Glutamatergic neuron (in vitro differentiated cells): ENCODE measurements around the gene TSHZ1. TPM values are rescaled to one million over a fixed set of nuclear protein-coding genes. Genes with fewer than 3 reads are reported as not detected.

ENCODE experiments used
- DNase-seq: peaks from one replicate; pipeline ENCODE4 v3.0.0; 2022
- H3K27ac Mint-ChIP-seq: one replicate; pipeline ENCODE4 v1.8.0; 2020; ENCODE audit warnings: mild to moderate bottlenecking, mixed read lengths, inconsistent platforms; ENCODE audit not compliant: unreplicated experiment
- H3K27me3 Mint-ChIP-seq: one replicate; pipeline ENCODE4 v1.8.0; 2020; ENCODE audit warnings: mild to moderate bottlenecking, moderate library complexity, mixed read lengths, inconsistent platforms; ENCODE audit not compliant: unreplicated experiment
- H3K36me3 Mint-ChIP-seq: one replicate; pipeline ENCODE4 v1.8.0; 2020; ENCODE audit warnings: mild to moderate bottlenecking, mixed read lengths, inconsistent platforms; ENCODE audit not compliant: unreplicated experiment
- H3K4me1 Mint-ChIP-seq: one replicate; pipeline ENCODE4 v1.8.0; 2020; ENCODE audit warnings: mild to moderate bottlenecking, low read depth, mixed read lengths, inconsistent platforms; ENCODE audit not compliant: unreplicated experiment
- H3K4me3 Mint-ChIP-seq: one replicate; pipeline ENCODE4 v1.8.0; 2020; ENCODE audit warnings: mild to moderate bottlenecking, mixed read lengths, inconsistent platforms; ENCODE audit not compliant: unreplicated experiment
- H3K9me3 Mint-ChIP-seq: one replicate; pipeline ENCODE4 v1.8.0; 2020; ENCODE audit warnings: mild to moderate bottlenecking, moderate library complexity, mixed read lengths, inconsistent platforms; ENCODE audit not compliant: unreplicated experiment
- total RNA-seq: library from RNA; stranded (reverse); fragmentation: NEBNext Ultra II Directional; extraction: Animal tissue kit (Norgen Biotek cat#: 25700); gene quantifications from one replicate; pipeline ENCODE4 v1.2.1, GENCODE V29; 2021; ENCODE audit not compliant: unreplicated experiment
- TF ChIP-seq, protein P1 (sequence below): fragments of 200-600 bp; sonication (generic); IDR thresholded peaks from one replicate; pipeline ENCODE4 v1.5.0; 2021; ENCODE audit not compliant: partially characterized antibody, unreplicated experiment

Gene TSHZ1
- total RNA-seq, 1 donor from 2014 or later = 5.3 TPM

DNA sequence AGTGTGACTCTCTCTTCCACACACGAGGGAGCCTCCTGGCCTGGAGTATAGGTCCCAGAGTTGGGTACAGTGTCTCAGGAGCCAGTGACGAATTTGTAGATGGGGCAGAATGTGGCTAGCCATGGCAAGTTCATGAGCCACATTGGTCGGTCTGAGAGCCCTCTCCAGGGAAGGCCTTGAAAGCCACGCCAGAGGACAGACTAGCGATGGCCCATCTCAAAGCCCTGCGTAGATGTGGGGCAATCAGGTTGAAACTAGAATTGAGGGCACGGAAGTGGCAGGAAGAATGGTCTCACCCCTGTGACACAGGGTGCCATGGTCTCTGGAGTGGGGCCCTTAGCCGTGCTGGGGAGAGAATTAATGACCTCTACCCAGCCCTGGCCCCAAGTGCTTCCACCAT lies 106.2 kb downstream of the TSHZ1 start:
- H3K4me3 Mint-ChIP-seq = no peak overlapping the region
- H3K27ac Mint-ChIP-seq = no peak overlapping the region
- H3K9me3 Mint-ChIP-seq = peaks cover 1% of the 10 kb centered on the region
- peaks cover 2% of the 10 kb centered on the region for H3K27me3 Mint-ChIP-seq
- TF ChIP-seq, protein P1, sequence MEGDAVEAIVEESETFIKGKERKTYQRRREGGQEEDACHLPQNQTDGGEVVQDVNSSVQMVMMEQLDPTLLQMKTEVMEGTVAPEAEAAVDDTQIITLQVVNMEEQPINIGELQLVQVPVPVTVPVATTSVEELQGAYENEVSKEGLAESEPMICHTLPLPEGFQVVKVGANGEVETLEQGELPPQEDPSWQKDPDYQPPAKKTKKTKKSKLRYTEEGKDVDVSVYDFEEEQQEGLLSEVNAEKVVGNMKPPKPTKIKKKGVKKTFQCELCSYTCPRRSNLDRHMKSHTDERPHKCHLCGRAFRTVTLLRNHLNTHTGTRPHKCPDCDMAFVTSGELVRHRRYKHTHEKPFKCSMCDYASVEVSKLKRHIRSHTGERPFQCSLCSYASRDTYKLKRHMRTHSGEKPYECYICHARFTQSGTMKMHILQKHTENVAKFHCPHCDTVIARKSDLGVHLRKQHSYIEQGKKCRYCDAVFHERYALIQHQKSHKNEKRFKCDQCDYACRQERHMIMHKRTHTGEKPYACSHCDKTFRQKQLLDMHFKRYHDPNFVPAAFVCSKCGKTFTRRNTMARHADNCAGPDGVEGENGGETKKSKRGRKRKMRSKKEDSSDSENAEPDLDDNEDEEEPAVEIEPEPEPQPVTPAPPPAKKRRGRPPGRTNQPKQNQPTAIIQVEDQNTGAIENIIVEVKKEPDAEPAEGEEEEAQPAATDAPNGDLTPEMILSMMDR = no peak
- DNase-seq = no peak
- H3K4me1 Mint-ChIP-seq = no peaks in the 10 kb centered on the region
- no peaks in the 10 kb centered on the region for H3K36me3 Mint-ChIP-seq

DNA sequence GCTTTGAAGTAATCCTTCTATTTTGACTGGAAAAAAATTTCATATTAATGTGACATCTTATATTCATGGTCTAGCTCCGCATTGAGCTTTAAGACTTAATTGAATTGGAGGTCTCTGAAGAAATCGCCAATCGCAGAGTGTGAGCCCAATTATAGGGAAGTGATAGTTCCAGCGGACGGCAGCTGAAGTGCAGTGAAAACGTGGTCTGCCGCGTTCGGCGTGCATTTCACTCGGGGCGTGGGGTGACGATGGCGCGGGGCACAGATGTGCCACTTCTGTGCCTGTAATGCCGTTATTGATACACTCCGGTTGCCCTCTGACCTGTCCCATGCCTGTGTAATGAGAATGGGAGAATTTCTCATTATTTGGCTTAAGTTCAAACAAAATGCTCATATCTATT lies 106.7 kb downstream of the TSHZ1 start:
- no peak for DNase-seq
- Mint-ChIP-seq H3K36me3 (no peaks in the 10 kb centered on the region), H3K4me1 (no peaks in the 10 kb centered on the region), H3K27ac (no peak overlapping the region), H3K27me3 (peaks cover 2% of the 10 kb centered on the region), H3K9me3 (peaks cover 1% of the 10 kb centered on the region), H3K4me3 (no peak overlapping the region)
- TF ChIP-seq, protein P1 = no peak

DNA sequence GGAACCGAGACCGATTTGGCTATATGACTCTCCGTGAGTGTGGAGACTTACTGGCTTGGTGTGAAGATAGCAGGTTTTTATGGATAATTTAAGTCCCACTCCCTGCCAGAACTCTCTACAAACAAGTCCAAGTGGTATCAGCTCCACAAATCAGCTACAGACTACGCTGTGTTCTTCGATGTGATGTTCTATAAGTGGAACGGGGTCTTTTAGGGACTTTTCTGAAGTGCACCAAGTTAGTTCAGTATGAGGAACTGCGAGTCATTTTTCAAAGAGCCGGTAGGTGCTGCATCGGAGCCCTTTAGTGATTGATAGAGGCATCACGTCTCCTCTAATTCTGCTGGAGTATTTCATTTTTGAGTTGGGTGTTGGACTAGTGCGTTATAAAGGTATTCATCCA lies 107.1 kb downstream of the TSHZ1 start:
- H3K36me3 Mint-ChIP-seq = no peaks in the 10 kb centered on the region
- TF ChIP-seq, protein P1 = no peak
- no peak overlapping the region for H3K4me3 Mint-ChIP-seq

GRCh38 chr18:75319905-75320304 lies 109.3 kb downstream of the TSHZ1 start:
- Mint-ChIP-seq H3K9me3 (peaks cover 1% of the 10 kb centered on the region), H3K36me3 (no peaks in the 10 kb centered on the region), H3K27me3 (peaks cover 2% of the 10 kb centered on the region), H3K4me3 (no peak overlapping the region), H3K27ac (no peak overlapping the region), H3K4me1 (no peaks in the 10 kb centered on the region)
- no peak for DNase-seq
- TF ChIP-seq, protein P1 = no peak

More for the DNA sequence above, 107.1 kb downstream of the TSHZ1 start:
- no peak for DNase-seq
- H3K4me1 Mint-ChIP-seq = no peaks in the 10 kb centered on the region
- no peak overlapping the region for H3K27ac Mint-ChIP-seq
- H3K27me3 Mint-ChIP-seq = peaks cover 2% of the 10 kb centered on the region
- peaks cover 1% of the 10 kb centered on the region for H3K9me3 Mint-ChIP-seq

DNA sequence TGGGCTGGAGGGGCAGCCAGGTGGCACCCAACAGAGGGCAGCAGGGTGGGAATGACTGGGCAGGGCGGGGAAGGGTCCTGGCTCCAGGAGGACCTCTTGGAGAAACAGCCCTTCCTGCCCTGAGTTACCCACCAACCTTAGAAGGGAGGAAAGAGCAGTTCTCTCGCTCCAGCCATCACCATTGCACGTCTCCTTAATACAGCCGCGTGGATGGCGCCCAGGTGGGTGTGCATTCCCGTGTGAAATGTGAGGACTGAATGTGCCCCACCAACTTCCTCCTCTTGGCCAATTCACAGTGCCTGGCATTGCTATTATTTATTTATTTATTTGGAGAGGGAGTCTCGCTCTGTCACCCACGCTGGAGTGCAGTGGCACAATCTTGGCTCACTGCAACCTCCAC lies 109.9 kb downstream of the TSHZ1 start:
- no peak for DNase-seq
- H3K4me1 Mint-ChIP-seq = no peaks in the 10 kb centered on the region
- H3K4me3 Mint-ChIP-seq = no peak overlapping the region
- H3K27me3 Mint-ChIP-seq = peaks cover 2% of the 10 kb centered on the region
- H3K36me3 Mint-ChIP-seq = no peaks in the 10 kb centered on the region
- TF ChIP-seq, protein P1 = no peak
- H3K27ac Mint-ChIP-seq = no peak overlapping the region
- peaks cover 1% of the 10 kb centered on the region for H3K9me3 Mint-ChIP-seq
